Measurements from ENCODE around the gene OSBPL8.

GRCh38 chr12:76316468-76316867 is 243.1 kb downstream of the OSBPL8 start:
- TF ChIP-seq EZH2 (IDR thresholded peaks at IDR 0.05; ENCODE audit: borderline replicate concordance): no peak
- TF ChIP-seq CTCF (IDR thresholded peaks at IDR 0.05; ENCODE audit: poor library complexity): no peak
- TF ChIP-seq EZH2phosphoT487 (IDR thresholded peaks at IDR 0.05; ENCODE audit: low read depth, severe bottlenecking, unreplicated experiment): no peak
